HG02943 (cell line): ENCODE data around the gene COX7A2.

Experiments
- ATAC-seq: cut with Tn5 transposase; IDR thresholded peaks from one replicate; pipeline ENCODE4 v1.9.1; 2021; ENCODE audit warnings: mild to moderate bottlenecking, low read depth, moderate library complexity; ENCODE audit not compliant: unreplicated experiment

The COX7A2 gene, protein sequence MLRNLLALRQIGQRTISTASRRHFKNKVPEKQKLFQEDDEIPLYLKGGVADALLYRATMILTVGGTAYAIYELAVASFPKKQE

DNA sequence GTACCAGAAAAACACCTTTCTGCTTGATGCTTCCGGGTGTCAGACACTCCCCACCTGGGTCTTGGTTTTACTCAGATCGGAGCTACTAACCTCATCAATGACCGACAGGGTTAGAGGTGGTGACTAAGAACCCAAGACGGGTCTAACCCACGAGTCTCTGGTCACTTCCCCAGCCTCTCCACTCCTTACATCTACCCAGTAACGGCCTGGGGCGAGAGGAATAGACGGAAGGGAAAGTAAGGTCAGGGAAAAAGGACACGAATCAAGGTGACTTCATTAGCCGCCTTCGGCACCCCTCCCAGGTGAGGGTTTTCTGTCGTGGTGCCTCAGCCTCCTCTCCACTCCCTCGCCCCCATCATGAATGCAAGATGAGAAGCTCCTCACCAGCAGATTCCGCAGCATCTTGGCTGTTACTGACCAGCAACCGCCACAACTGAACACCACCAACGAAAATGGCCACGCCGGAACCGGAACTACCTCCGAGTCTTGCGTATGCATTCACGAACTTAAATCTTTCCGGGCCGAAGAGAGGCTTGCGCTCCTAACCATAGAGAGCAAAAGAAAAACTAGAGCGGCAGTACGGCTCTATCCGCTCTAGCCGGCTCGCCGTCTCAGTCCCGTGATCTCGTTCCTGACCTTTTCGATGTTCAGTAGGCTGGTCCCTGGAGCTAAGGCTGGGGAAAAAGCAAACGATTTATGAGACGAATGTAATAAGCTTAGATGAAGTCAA is at the start of gene COX7A2:
COX7A2 (minus strand) TSS at position 469 of the 730 bp plus-strand sequence; CDS start at position 402, 67 bp downstream.
- ATAC-seq: peak; percentile 95

DNA sequence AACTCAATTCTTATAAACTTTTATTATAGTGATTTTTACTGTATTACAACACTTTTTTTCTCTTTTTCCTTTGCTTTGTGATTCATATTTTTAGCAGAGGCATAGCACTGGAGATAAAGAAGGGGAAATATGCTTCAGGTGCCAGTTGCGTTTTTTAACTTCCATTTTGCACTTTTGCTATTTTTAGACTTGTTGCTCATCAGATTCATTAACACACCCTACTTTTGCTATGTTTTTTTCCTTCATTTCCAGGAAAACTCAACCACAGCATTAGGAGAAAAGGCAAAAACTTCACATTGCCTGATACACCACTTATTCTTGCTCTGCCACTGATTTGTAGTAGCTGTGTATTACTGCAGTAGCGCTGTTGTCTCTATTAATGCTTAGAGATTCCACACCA is 49.0 kb upstream of the COX7A2 start:
- ATAC-seq: no peak

DNA sequence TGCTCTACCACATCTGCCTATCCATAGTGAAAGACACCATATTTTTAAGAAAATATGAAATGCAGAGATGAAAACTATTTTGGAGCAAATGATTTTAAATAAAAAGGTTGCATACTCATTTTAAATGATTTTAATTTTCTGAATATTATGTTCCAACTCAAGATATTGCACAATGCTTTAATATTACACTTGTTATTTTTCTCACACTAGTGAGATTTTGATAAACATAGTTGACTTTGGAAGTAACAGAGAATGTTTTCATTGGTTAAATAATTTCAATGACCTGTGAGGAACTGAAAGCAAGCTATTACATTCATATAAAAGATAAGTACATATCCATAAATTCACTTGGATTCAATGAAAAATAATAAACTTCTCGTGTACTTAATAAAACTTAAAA is 48.1 kb upstream of the COX7A2 start:
- ATAC-seq: no peak

DNA sequence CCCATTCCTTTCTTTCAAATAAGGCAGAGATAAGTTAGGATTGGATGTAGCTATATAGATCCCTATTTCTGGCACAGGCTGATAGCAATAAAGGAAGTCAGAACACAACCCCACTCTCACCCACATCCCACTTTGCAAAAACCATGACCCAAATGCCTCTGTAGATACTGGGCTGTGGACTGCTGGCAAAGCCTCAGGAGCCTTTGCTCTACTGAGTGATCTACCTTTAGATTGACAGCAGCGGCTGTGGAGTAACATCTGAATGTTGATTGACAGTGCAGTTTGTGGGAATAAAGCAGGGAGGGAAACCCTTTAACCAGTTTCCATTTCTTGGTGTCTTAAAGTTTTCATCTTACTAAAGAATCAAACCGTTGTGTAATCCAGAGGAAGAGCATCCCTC is 47.7 kb upstream of the COX7A2 start:
- no peak for ATAC-seq

DNA sequence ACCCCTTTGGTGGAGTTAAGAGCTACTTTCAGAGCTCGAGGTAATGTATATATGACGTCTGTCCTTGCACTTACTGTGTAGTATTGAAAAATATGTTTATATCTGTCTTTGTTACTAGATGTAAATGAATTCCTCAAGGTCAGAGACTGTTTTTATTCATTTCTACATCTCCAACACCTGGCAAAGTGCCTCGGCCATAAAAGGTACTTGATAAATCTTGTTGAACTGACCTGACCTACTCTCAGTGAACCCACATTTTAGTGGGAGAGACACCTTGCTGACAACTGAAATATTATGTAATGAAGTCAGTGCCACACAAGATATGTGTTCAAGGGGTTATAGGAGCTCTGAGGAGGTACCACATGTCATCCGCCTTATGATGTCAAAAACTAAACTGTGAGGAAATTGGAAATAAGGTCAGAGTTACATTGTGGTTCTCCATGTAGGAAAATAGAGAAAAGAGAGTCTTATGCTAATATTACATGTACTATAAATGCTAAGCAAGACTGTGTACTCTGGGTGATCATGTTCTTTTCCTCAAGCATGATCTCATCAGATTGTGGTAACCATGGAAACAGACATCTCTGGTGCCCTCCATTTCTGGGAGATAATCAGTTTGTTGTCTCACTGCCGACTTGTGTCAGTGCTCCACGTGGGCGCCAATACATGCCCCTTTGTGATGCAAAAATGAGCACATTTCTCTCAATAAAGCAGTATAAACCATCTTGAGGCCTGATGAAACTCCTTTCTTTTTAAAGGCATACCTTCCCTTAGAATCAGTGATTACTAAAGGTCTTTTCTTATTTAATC is 46.7 kb upstream of the COX7A2 start:
- no peak for ATAC-seq

DNA sequence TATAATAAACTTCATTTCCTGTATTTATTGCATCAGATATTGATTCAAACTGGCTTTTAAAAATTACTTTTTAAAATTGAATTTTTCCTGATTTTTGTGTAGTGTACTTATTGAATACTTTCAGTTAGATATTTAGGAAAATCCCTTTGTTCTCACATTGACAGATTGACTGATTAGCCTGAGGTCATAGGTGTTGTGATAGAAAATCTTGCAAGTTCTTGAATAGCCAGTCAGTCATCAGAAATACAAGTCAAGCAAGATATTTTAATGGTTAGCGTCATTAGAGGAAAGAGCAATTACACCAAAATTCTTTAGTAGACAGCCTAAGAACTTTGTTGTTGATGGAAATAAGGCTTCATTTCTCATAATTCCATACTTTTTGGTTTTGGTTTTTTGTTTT is 44.4 kb upstream of the COX7A2 start:
- no peak for ATAC-seq

DNA sequence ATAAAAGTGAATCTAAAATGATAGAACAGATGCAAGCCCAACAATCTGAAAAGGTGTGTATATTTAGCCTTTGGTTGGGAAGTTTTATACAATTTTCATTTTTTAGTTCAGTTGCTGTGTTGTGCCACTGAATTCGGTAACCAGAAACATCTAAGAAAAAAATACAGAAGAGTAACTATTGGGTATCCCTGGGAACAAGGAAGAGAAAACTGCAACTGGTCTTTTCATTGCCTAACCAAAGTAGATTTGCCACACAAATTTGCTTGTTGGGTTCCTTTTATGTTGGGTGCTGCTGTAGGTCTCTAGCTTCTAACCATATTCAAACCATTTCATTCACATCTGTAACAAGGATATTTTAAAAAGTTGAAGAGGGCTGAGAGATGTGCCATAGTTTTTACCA is 43.8 kb upstream of the COX7A2 start:
- no peak for ATAC-seq

DNA sequence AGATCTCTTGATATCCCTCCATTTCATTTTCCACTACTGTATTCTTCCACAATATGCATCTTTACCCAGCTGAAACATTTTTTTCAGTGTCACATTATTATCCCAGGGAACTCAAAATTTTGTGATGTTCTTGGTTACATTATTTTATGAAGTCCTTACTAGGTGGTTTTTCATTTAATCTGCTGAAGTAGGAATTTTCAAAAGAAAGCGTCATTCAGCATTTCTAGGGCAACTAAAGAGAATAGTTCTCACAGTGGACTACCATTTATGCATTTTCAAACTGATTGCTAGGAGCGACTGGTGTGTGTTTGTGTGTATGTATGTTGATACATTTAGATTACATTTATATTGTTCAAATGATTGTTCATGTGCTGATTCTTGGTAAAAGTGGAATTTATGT is 43.4 kb upstream of the COX7A2 start:
- no peak for ATAC-seq

DNA sequence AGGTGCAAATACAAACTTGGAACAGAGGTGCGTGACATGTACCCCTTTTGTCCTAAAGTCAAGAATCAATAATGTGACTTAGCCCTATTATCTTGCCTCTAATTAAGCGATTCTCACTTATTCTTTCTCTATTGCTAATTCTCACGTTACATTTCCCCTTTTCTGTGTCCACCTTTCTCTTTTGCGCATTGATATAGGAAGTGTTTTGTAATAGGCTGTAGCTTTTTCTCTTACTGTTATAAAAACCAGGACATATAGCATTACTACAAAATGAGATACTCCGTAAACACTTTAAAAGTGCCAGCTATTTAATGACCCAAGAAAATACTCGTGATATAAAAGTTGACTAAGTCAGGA is 41.7 kb upstream of the COX7A2 start:
- ATAC-seq: peak; percentile 4

DNA sequence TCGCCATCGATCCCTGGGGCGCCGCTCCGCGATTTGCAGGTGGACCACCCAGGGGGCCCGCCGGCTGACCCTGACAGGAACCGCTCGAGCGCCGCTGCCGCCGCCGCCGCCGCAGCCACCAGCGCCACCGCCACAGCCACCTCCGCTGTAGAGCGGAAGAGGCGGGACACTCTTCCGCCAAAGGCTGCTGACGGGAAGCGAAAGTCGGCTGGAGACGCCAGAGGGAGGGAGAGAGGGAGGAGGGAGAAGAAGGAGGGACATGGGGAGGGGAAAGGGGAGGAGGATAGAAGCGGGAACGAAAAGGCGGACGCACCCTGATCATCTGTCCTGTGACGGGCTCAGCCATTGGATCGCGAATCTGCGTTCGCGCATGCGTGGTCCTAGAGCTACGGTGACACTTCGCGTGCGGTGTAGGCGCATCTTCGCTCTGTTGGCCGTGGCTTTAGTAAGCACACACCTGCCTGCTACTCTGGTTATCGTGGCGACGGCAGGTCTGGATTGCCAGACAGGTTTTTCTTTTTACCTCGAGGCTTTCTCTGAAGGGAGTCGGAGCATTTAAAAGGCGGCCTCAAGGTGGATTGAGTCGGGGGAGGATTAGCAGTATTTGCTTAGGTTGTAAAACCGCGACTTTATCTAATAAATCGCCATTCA is 41.2 kb upstream of the COX7A2 start, which contains the start of gene TMEM30A:
TMEM30A (minus strand) TSS at position 161 of the 651 bp plus-strand sequence; CDS start at position 7, 154 bp downstream.
- peak; percentile 90 for ATAC-seq

DNA sequence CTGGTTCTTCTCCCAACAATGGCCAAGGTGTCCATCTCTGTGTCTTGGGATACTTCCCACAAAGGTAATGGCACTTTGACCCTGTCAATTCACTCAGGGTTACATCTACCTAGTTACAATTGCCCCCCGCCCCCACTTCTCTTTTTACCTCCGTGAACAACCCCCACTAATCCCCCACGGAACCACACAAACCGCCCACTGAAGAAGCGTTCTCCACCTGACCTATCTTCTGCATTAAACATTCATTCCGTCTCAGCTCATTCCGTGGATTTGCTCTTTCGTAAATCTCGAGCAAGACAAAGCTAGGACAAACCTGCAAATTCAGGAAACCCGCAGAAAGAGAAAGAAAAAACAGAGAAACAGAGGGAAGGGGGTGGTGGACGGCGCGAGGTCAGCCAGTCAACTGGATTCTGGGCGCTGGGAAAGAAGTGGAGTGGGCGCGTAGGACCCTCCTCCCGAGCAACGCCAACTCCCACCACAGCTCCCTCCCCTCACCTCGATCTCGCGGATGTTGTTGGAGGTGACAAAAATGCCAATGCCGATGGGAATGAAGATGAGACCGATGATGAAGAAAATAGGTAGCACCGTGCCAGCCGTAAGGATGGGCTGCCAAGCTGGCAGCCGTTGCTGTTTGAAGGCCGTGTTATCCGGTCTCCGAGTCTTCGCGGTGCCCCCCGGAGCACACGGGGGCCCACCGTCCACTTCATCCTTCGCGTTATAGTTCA is 40.5 kb upstream of the COX7A2 start:
- ATAC-seq: peak; percentile 1

DNA sequence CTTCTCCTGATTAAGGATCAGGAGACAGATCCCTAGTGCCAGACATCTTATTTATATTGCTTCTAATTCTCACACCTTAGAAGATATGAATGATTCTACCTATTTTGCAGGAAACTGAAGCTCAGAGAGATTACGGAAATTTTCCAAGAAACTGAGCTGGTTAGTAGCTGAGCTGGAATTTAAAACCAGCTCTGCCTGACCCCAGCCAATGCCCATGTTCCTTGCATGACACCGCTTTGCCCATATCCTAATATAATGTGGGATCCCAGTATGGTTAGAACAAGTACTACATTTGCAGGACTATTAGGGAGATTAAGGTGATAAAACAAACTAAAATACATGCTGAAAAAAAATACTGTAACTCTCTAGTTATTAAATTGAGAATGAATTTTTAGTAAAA is 39.1 kb upstream of the COX7A2 start:
- no peak for ATAC-seq

DNA sequence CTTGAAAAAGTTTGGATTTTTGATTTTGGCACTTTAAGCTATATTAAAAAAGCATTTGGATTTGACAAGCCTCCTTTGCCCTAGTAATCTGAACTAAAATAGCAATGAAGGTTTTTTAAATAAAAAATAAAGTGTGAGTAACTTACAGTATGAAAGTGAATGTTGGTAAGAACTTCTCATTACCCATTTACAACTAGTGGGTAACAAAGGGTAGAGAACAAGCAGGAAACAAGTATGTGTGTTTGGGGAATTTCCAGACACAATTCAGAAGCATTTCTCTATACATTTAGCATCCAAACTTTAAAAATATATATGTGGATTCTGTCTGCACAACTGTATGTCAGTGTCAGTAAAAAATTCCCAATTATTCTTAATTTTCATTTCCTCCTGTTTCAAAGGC is 38.1 kb upstream of the COX7A2 start:
- ATAC-seq: no peak

DNA sequence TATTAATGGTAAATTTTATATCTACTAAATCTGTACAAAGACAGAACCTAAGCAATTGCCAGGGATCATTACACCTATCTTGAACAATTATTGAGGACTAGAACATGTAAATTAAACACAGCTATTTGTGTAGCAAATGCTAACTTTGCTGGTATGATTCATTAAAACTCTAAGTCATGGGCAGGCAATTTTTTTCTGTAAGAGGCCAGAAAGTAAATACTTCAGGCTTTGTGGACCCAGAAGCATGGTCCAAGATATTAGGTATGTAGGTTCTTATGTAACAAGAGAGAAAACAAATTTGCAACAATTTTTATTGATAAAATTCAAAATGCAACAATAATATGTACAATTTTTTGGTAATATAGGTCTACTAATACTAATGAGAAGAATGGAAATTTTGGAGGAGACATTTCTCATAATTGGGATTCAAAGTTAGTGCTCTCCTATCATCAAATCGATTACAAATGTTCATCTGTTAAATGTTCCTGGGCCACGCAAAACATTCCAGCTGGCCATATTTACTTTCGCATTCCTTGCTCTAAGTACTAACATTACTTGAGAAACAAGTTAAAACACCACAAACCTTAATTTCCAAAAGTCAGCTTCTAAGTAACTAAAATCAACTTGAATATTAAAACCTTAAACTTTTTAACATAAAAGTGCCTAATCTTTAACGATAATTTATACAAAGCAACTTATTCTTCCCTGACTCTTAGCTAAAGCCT is 36.7 kb upstream of the COX7A2 start:
- ATAC-seq: no peak

DNA sequence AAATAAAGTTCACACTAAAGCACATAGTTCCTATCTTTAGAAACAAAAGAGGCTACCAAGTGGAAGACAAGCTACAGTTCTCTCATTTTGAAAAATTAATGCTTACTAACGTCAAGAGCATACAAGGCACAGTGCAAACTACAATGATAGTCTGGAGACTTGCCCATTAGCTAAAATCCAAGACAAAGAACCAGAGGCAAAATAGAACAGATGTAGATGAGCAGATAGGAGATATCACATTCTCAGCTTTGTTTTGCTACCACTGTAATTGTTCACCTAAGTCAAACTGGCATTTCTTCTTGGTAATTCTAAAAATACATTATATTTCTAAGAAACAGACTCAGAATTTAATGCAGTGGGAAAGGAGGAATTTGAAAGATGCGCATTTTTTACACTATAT is 35.8 kb upstream of the COX7A2 start:
- no peak for ATAC-seq

DNA sequence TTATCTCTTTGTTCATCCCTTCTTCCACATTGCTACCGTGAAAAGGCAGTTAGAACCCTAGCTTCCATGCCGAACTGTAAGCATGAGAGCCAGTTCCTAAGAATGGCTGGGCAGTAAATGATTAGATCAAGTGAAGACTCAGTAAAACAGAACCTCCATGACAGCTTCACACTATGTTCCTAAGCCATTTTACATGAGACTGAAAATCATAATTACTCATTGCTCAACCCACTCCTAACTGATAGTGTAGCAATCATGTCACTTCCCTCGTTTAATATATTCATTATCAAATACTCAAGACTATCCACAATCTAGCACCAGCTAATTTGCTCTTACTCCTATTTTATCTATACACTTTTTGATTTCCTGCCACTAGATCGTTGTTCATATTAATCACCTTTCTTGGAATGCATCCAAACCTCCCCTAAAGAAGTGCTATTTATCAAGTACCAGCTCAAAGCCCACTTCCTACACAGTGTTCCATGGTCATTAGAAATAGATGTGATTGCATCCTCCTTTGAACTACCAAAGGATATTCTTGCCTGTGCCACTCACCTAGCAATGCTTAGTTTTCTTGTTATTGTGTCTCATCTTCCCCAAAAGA is 35.0 kb upstream of the COX7A2 start:
- ATAC-seq: no peak

DNA sequence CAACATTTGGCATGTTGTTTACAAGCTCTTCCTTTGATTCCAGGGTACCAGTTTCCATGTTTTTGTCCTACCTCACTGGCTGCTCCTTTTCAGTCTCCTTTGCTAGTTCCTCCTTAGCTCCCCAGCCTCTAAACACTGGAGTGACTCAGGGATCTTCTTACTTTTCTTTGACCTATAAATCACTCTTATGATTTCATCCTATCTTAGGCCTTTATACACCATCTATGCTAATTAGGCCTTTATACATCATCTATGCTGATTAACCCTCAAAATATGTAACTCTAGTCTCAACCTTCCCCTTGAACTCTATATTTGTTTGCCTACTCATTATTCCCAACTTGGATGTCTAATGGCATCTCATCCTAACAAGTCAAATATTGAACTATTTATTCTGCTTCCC is 31.5 kb upstream of the COX7A2 start:
- ATAC-seq: no peak

DNA sequence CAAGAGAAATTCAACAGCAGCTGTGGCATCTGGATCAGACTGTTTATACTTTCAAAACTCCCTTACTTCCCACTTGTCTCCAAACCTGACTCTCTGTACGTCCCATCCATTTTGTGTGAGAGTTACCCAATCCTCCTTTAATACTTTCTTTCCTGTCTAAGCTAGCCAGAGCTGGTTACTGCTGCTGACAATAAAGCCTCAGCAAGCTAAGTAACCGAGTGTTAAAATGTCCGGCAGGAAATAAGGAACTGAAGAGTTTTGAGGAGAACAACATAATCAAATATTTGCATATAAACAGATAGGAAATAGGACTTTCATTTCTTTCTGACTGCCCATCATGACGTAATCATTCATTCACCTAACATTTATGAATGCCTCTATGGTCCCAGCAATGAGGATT is 29.4 kb upstream of the COX7A2 start:
- ATAC-seq: no peak

DNA sequence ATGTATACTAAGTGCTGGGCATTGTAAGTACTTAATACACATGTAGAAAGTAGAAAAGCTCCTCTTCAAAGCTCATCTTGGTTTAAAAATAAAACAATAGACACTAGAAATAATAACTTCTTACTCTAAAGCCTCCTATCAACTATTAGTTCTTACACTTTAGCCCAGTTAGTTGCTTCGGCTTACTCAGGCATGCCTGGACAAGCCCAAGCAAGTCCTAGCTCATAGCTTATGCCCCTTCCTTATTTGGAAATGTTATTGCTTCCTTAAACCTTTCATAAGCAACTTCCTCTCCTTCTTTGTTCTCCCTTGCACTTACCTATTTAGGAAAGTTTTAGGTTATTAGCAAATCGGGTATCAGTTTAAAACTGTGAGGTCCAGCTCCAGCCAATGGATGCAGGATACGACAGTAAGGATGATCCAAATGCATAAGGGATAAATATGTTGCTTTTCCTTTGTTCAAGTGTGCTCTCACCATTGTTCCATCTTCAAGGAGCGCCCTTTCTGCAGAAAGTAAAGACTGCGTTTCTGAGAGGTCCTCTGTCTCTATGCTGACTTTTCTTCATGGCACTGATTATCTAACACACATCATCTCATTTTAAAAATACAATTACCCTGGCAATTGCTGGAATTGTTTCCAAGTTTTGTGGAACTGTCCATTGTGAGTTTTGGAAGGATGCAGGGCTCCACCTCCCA is 28.7 kb upstream of the COX7A2 start:
- no peak for ATAC-seq
